H1 (cell line): ENCODE data around the gene DNASE2B. TPM values are rescaled to one million over a fixed set of nuclear protein-coding genes. Genes with fewer than 3 reads are reported as not detected.
"Not testable (repeated sequence)": the region's sequence is repeated elsewhere in the genome, so short reads cannot be mapped to it uniquely, and the experiment has no call there.

Source experiments
- CTCF ChIA-PET: fragments of 300-600 bp; sonication (Branson Sonifier 250); formaldehyde crosslinking; loops from one replicate; lab custom pipeline; 2021; ENCODE audit not compliant: partially characterized antibody; lab: Charles Lee
- POLR2A ChIA-PET: fragments of 300-600 bp; sonication (Branson Sonifier 250); formaldehyde crosslinking; loops from one replicate; lab custom pipeline; 2021; ENCODE audit warnings: inconsistent platforms; ENCODE audit not compliant: partially characterized antibody; lab: Charles Lee
- DNase-seq, 2 experiments: peaks; one replicate each; pipeline versions ENCODE4 v3.0.0 to v3.0.0-alpha.2; 2010 to 2022; ENCODE audit warnings: low spot score in 2 of 2, low read depth in 1 of 2, mixed read lengths in 1 of 2
- FAIRE-seq: peaks from 2 replicates; lab custom pipeline; 2011; peaks lifted over from hg19 to GRCh38; lab: Jason Lieb, UNC
- H2AFZ ChIP-seq: 2 replicates; pipeline ENCODE4 v1.8.1; 2012; ENCODE audit warnings: low read length, inconsistent platforms
- H2AK5ac ChIP-seq: 2 replicates; pipeline ENCODE4 v1.6.1; 2013; ENCODE audit warnings: low read depth, low read length
- H2BK120ac ChIP-seq: replicated peaks from 2 replicates; pipeline ENCODE3; 2013; ENCODE audit warnings: low read depth, low read length, inconsistent platforms
- H2BK12ac ChIP-seq: 2 replicates; pipeline ENCODE4 v1.6.1; 2013; ENCODE audit warnings: low read depth, low read length
- H2BK15ac ChIP-seq: 2 replicates; pipeline ENCODE4 v1.6.1; 2013; ENCODE audit warnings: low read length
- H2BK20ac ChIP-seq: 2 replicates; pipeline ENCODE4 v1.6.1; 2013; ENCODE audit warnings: low read length
- H2BK5ac ChIP-seq: 2 replicates; pipeline ENCODE4 v1.6.1; 2013; ENCODE audit warnings: low read depth, low read length
- H3K14ac ChIP-seq: 2 replicates; pipeline ENCODE4 v1.6.1; 2013; ENCODE audit warnings: inconsistent platforms; ENCODE audit not compliant: insufficient read length
- H3K18ac ChIP-seq: 2 replicates; pipeline ENCODE4 v1.6.1; 2013; ENCODE audit warnings: low read length; ENCODE audit errors: extremely low read depth
- H3K23ac ChIP-seq: 2 replicates; pipeline ENCODE4 v1.6.1; 2013; ENCODE audit warnings: inconsistent platforms; ENCODE audit not compliant: insufficient read length
- H3K23me2 ChIP-seq: 2 replicates; pipeline ENCODE4 v1.6.1; 2013; ENCODE audit warnings: low read depth, low read length
- H3K27ac ChIP-seq: 2 replicates; pipeline ENCODE4 v1.6.1; 2011; ENCODE audit warnings: low read depth, low read length, inconsistent platforms
- H3K27me3 ChIP-seq, 4 experiments: replicated peaks in 1 of 4; 1 replicate in 1 of 4; 2 replicates in 3 of 4; pipeline versions ENCODE4 v1.6.1 to v1.8.1; 2011 to 2013; ENCODE audit warnings: low read length in 3 of 4, mild to moderate bottlenecking in 3 of 4, inconsistent platforms in 2 of 4, mixed read lengths in 2 of 4, moderate library complexity in 1 of 4; ENCODE audit not compliant: control insufficient read depth in 3 of 4, insufficient read depth in 3 of 4; ENCODE audit errors: extremely low read depth in 1 of 4
- H3K36me3 ChIP-seq, 4 experiments: 2 replicates each; pipeline versions ENCODE4 v1.6.1 to v1.8.1; 2011 to 2013; ENCODE audit warnings: mild to moderate bottlenecking in 4 of 4, low read length in 3 of 4, moderate library complexity in 2 of 4, control low read depth in 1 of 4, inconsistent platforms in 1 of 4; ENCODE audit not compliant: insufficient read depth in 4 of 4, control insufficient read depth in 2 of 4
- H3K4ac ChIP-seq: replicated peaks from 2 replicates; pipeline ENCODE3; 2013; ENCODE audit warnings: low read length, low read depth, mixed read lengths, inconsistent platforms; ENCODE audit not compliant: insufficient read length
- H3K4me1 ChIP-seq, 4 experiments: replicated peaks in 1 of 4; 1 replicate in 1 of 4; 2 replicates in 3 of 4; pipeline versions ENCODE4 v1.6.1 to v1.8.1; 2011 to 2013; ENCODE audit warnings: low read length in 3 of 4, inconsistent platforms in 2 of 4, mixed read lengths in 1 of 4; ENCODE audit not compliant: insufficient read depth in 4 of 4, control insufficient read depth in 3 of 4
- H3K4me2 ChIP-seq, 2 experiments: 2 replicates each; pipeline versions ENCODE4 v1.6.1 to v1.8.1; 2011 to 2013; ENCODE audit warnings: low read depth in 2 of 2, low read length in 2 of 2, control low read depth in 1 of 2, inconsistent platforms in 1 of 2, mild to moderate bottlenecking in 1 of 2; ENCODE audit not compliant: insufficient read depth in 1 of 2
- H3K4me3 ChIP-seq, 4 experiments: fragments of 200-600, 300-600 bp in 1 of 4; sonication (generic), shearing (Covaris generic), sonication (Bioruptor Twin) in 1 of 4; 2 replicates each; pipeline versions ENCODE4 v1.5.1 to v1.8.1; 2011 to 2016; ENCODE audit warnings: low read length in 4 of 4, low read depth in 3 of 4, control low read depth in 2 of 4, inconsistent platforms in 2 of 4, mild to moderate bottlenecking in 2 of 4, mixed read lengths in 1 of 4, moderate library complexity in 1 of 4; ENCODE audit not compliant: insufficient read depth in 2 of 4; ENCODE audit errors: extremely low read depth in 1 of 4
- H3K56ac ChIP-seq: replicated peaks from 2 replicates; pipeline ENCODE3; 2013; ENCODE audit warnings: low read depth, mild to moderate bottlenecking, mixed read lengths, low read length, inconsistent platforms; ENCODE audit not compliant: insufficient read length
- H3K79me1 ChIP-seq: 2 replicates; pipeline ENCODE4 v1.6.1; 2013; ENCODE audit warnings: low read depth, low read length, control low read depth
- H3K79me2 ChIP-seq, 2 experiments: 2 replicates each; pipeline versions ENCODE4 v1.6.1 to v1.8.1; 2012 to 2013; ENCODE audit warnings: low read length in 2 of 2, mild to moderate bottlenecking in 2 of 2, inconsistent platforms in 1 of 2; ENCODE audit not compliant: insufficient read depth in 2 of 2, control insufficient read depth in 1 of 2
- H3K9ac ChIP-seq, 4 experiments: replicated peaks in 1 of 4; 1 replicate in 1 of 4; 2 replicates in 3 of 4; pipeline versions ENCODE4 v1.6.1 to v1.8.1; 2011 to 2013; ENCODE audit warnings: low read depth in 3 of 4, low read length in 3 of 4, control low read depth in 2 of 4, mild to moderate bottlenecking in 2 of 4, moderate library complexity in 2 of 4, inconsistent platforms in 1 of 4; ENCODE audit errors: extremely low read depth in 1 of 4
- H3K9me3 ChIP-seq, 2 experiments: 2 replicates each; pipeline versions ENCODE4 v1.6.1 to v1.8.1; 2012 to 2013; ENCODE audit warnings: mild to moderate bottlenecking in 2 of 2, moderate library complexity in 2 of 2, control low read depth in 1 of 2, inconsistent platforms in 1 of 2, low read depth in 1 of 2, low read length in 1 of 2, mixed read lengths in 1 of 2; ENCODE audit not compliant: insufficient read depth in 2 of 2
- H4K20me1 ChIP-seq, 2 experiments: replicated peaks in 1 of 2; 2 replicates each; pipeline versions ENCODE3 to v1.8.1; 2011 to 2013; ENCODE audit warnings: inconsistent platforms in 2 of 2, low read length in 2 of 2, mild to moderate bottlenecking in 1 of 2; ENCODE audit not compliant: insufficient read depth in 2 of 2, control insufficient read depth in 1 of 2
- H4K5ac ChIP-seq: 2 replicates; pipeline ENCODE4 v1.6.1; 2013; ENCODE audit warnings: low read length, low read depth, mixed read lengths, inconsistent platforms; ENCODE audit not compliant: insufficient read length
- H4K8ac ChIP-seq: 2 replicates; pipeline ENCODE4 v1.8.0; 2013; ENCODE audit warnings: mild to moderate bottlenecking, moderate library complexity, low read length, inconsistent platforms; ENCODE audit not compliant: insufficient read depth; ENCODE audit errors: extremely low read depth
- H4K91ac ChIP-seq: replicated peaks from 2 replicates; pipeline ENCODE3; 2013; ENCODE audit warnings: low read length, mixed read lengths, inconsistent platforms; ENCODE audit not compliant: insufficient read length
- WGBS, 2 experiments: shearing (Covaris generic) in 1 of 2; methylation state at CpG; one replicate each; pipeline versions ENCODE4 v1.1.6 to v1.1.7; 2013 to 2015; ENCODE audit warnings: low lambda C conversion rate in 2 of 2, mixed read lengths in 2 of 2, inconsistent platforms in 1 of 2, low coverage in 1 of 2, missing lambda C conversion rate in 1 of 2; ENCODE audit not compliant: insufficient replicate concordance in 2 of 2, insufficient coverage in 1 of 2, insufficient read length in 1 of 2; ENCODE audit errors: extremely low coverage in 1 of 2, missing lambda C conversion rate in 1 of 2; 5-methylcytosine and 5-hydroxymethylcytosine counted together
- polyA plus RNA-seq, 7 experiments: library from polyadenylated mRNA; depleted of rRNA in 3 of 7; stranded (reverse) in 5 of 7; unstranded in 2 of 7; fragments of >200 nt in 5 of 7; fragments of 200-250 nt in 2 of 7; gene quantifications; 1 replicate in 5 of 7; 2 replicates in 1 of 7; 4 replicates in 1 of 7; pipeline versions ENCODE4 v1.2.1 to v1.2.3, GENCODE V29; 2011 to 2013; ENCODE audit warnings: missing spikeins in 2 of 7, mixed read lengths in 2 of 7
- total RNA-seq: library from RNA; stranded (reverse); fragmentation: NEBNext Ultra II Directional; extraction: Animal tissue kit (Norgen Biotek cat#: 25700); gene quantifications from 2 replicates; pipeline ENCODE4 v1.2.1, GENCODE V29; 2021

Gene DNASE2B
- total and polyA plus RNA-seq, 2 of the 8 experiments (the other 6 are each of a cell fraction or from before 2014, with no cell fraction given) = not detected

DNA sequence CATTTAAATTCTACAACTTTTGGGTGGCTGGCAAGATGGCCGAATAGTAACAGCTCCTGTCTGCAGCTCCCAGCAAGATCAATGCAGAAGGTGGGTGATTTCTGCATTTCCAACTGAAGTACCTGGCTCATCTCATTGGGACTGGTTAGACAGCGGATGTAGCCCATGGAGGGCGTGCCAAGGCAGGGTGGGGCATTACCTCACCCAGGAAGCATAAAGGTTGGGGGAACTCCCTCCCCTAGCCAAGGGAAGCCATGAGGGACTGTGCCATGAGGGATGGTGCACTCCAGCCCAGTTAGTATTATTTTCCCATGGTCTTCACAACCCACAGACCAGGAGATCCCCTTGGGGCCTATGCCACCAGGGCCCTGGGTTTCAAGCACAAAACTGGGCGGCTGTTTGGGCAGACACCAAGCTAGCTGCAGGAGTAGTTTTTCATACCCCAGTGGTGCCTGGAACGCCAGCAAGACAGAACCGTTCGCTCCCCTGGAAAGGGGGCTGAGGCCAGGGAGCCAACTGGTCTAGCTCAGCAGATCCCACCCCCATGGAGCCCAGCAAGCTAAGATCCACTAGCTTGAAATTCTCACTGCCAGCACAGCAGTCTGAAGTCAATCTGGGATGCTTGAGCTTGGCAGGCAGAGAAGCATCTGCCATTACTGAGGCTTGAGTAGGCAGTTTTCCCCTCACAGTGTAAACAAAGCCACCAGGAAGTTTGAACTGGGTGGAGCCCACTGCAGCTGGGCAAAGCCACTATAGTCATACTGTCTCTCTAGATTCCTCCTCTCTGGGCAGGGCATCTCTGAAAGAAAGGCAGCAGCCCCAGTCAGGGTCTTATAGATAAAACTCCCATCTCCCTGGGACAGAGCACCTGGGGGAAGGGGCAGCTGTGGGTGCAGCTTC lies 44.7 kb downstream of the DNASE2B start:
- H2BK15ac ChIP-seq, DNase-seq, H4K5ac ChIP-seq, H3K23ac ChIP-seq, H2BK12ac ChIP-seq, H2AK5ac ChIP-seq, H3K18ac ChIP-seq, H3K79me2 ChIP-seq, H3K9me3 ChIP-seq, H3K4me3 ChIP-seq, H4K20me1 ChIP-seq, H3K79me1 ChIP-seq, H3K9ac ChIP-seq, FAIRE-seq, H2BK20ac ChIP-seq, H4K8ac ChIP-seq, H3K27ac ChIP-seq, POLR2A ChIA-PET, H3K56ac ChIP-seq, H2BK5ac ChIP-seq, H4K91ac ChIP-seq, H3K14ac ChIP-seq, H3K4ac ChIP-seq, H3K36me3 ChIP-seq, H3K23me2 ChIP-seq, H2BK120ac ChIP-seq, H3K4me2 ChIP-seq, H3K27me3 ChIP-seq, H2AFZ ChIP-seq, H3K4me1 ChIP-seq: not testable (repeated sequence)
- 99% methylated on average over 7 of the region's 7 CpGs; no CpG with 5 or more reads in 1 of the 2 experiments for WGBS, 2 experiments
- CTCF ChIA-PET = interaction anchor here (0.6 to 1.6 kb wide), 11 partner anchors 10 to 329 kb away, joined by 3 to 6 read pairs (median 3); no protein-coding TSS in a partner anchor
